Colonic mucosa (tissue), 4 donors: ENCODE results near the gene RMND5B. TPM values are rescaled to one million over a fixed set of nuclear protein-coding genes. Genes with fewer than 3 reads are reported as not detected.

Source experiments
- DNase-seq: peaks from one replicate; pipeline ENCODE4 v3.0.0-alpha.2; 2020
- H3K27ac ChIP-seq: fragments of 200-600 bp; one replicate; pipeline ENCODE4 v1.8.0; 2021
- H3K27me3 ChIP-seq: fragments of 200-600 bp; one replicate; pipeline ENCODE4 v1.8.0; 2021
- H3K36me3 ChIP-seq: fragments of 200-600 bp; one replicate; pipeline ENCODE4 v1.8.0; 2021
- H3K4me1 ChIP-seq: fragments of 200-600 bp; one replicate; pipeline ENCODE4 v1.8.0; 2021; ENCODE audit warnings: mild to moderate bottlenecking
- H3K4me3 ChIP-seq: fragments of 200-600 bp; one replicate; pipeline ENCODE4 v1.8.0; 2021
- H3K9ac ChIP-seq, 2 donors: one replicate each; pipeline ENCODE4 v1.7.0; 2013; ENCODE audit warnings: control low read depth in 2 of 2, low read depth in 2 of 2, low read length in 2 of 2
- H3K9me3 ChIP-seq: fragments of 200-600 bp; one replicate; pipeline ENCODE4 v1.8.0; 2021
- CTCF ChIP-seq: fragments of 200-600 bp; IDR thresholded peaks from one replicate; pipeline ENCODE4 v1.8.0; 2022; ENCODE audit warnings: antibody characterized with exemption, mild to moderate bottlenecking
- intact Hi-C: fragments of 100-400 bp; cut with DNase I; formaldehyde crosslinking; loops from one replicate; pipeline ENCODE4 v1.14.1; 2022
- total RNA-seq, 2 donors: library from RNA; stranded (reverse); fragmentation: NEBNext Ultra II Directional in 1 of 2; extraction: Animal tissue kit (Norgen Biotek cat#: 25700) in 1 of 2; gene quantifications; one replicate each; pipeline ENCODE4 v1.2.1, GENCODE V29; 2021
- donor health status: healthy.
- donor health status: DM: no; HTN: no; CAD: no.
- donor health status: DM: no; HTN: no; CAD: no.

Gene RMND5B
- total RNA-seq, 2 donors from 2014 or later, result 31.9 to 50.1 TPM

DNA sequence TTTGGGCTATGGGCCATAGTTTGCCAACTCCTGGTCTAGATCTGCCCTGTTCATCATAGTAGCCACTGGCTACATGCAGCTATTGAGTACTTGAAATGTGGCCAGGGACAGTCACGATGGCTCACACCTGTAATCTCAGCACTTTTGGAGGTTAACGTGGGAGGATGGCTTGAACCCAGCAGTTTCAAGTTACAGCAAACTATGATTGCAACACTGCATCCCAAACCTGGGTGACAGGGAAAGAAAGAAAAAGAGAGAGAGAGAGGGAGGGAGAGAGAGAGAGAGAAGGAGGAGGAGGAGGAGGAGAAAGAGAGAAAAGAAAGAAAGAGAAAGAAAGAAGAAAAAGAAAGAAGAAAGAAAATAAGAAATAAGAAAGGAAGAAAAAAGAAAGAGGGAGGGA, 61.4 kb downstream of the RMND5B start:
- H3K4me3 ChIP-seq, result no peak overlapping the region
- intact Hi-C loops, result no loop called here
- no peak overlapping the region for H3K9ac ChIP-seq
- H3K9me3 ChIP-seq, result no peaks in the 10 kb centered on the region
- H3K27me3 ChIP-seq, result no peaks in the 10 kb centered on the region
- H3K36me3 ChIP-seq, result no peaks in the 10 kb centered on the region
- no peak overlapping the region for H3K27ac ChIP-seq
- no peak for DNase-seq
- no peak for TF ChIP-seq CTCF
- no peaks in the 10 kb centered on the region for H3K4me1 ChIP-seq

DNA sequence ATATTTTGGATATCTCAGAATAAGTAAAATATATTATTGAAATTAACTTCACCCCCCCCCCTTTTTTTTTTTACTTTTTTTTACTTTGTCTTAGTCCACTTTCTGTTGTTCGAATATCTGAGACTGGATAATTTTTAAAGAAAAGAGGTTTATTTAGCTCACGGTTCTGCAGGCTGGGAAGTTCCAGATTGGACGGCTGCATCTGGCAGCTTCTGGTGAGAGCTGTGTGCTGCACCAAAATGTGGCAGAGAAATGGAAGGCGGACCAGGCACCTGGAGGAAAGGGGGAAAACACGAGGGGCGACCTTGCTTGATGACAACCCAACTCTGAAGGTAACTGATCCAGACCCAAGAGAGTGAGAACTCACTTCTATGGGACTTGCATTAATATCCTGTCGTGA, 62.0 kb downstream of the RMND5B start:
- H3K27ac ChIP-seq, result no peak overlapping the region
- H3K36me3 ChIP-seq, result no peaks in the 10 kb centered on the region
- intact Hi-C loops, result no loop called here
- no peaks in the 10 kb centered on the region for H3K9me3 ChIP-seq
- no peak overlapping the region for H3K4me3 ChIP-seq
- H3K27me3 ChIP-seq, result no peaks in the 10 kb centered on the region
- no peak for DNase-seq
- H3K4me1 ChIP-seq, result no peaks in the 10 kb centered on the region
- no peak overlapping the region for H3K9ac ChIP-seq
- no peak for TF ChIP-seq CTCF

DNA sequence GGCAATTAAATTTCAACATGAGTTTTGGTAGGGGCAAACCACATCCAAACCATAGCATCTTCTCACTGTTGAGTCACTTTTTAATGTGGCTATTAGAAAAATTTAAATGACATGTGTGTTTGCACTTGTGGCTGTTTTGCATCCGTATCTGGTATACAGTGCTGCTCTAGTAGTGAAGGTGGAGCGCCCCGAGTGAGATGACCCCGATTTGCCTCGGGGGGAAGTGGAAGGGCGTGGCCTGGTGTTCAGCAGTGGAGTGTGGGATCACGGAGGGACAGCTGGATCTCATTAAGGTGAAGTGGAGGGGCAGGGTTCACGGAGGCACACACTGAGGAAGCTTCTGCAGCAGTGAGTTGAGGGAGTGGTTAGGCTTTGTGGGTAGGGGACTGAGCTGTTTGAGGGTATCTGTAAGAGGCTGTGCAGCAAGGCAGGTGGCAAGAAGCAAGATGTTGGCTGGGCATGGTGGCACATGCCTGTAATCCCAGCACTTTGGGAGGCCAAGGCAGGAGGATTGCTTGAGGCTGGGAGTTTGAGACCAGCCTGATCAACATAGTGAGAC, 62.5 kb downstream of the RMND5B start:
- no peak overlapping the region for H3K9ac ChIP-seq
- no peaks in the 10 kb centered on the region for H3K9me3 ChIP-seq
- no peaks in the 10 kb centered on the region for H3K4me1 ChIP-seq
- no peak for TF ChIP-seq CTCF
- no peaks in the 10 kb centered on the region for H3K36me3 ChIP-seq
- intact Hi-C loops, result no loop called here
- H3K27me3 ChIP-seq, result no peaks in the 10 kb centered on the region
- H3K27ac ChIP-seq, result no peak overlapping the region
- no peak for DNase-seq
- H3K4me3 ChIP-seq, result no peak overlapping the region

- no peak for TF ChIP-seq CTCF
- Histone ChIP-seq H3K4me1 (no peaks in the 10 kb centered on the region), H3K27ac (no peak overlapping the region), H3K9ac (no peak overlapping the region), H3K27me3 (no peaks in the 10 kb centered on the region), H3K4me3 (no peak overlapping the region), H3K36me3 (no peaks in the 10 kb centered on the region), H3K9me3 (no peaks in the 10 kb centered on the region)
- intact Hi-C loops, result no loop called here
- DNase-seq, result no peak
Observed at GRCh38 chr5:178194026-178194425, 63.2 kb downstream of the RMND5B start.

DNA sequence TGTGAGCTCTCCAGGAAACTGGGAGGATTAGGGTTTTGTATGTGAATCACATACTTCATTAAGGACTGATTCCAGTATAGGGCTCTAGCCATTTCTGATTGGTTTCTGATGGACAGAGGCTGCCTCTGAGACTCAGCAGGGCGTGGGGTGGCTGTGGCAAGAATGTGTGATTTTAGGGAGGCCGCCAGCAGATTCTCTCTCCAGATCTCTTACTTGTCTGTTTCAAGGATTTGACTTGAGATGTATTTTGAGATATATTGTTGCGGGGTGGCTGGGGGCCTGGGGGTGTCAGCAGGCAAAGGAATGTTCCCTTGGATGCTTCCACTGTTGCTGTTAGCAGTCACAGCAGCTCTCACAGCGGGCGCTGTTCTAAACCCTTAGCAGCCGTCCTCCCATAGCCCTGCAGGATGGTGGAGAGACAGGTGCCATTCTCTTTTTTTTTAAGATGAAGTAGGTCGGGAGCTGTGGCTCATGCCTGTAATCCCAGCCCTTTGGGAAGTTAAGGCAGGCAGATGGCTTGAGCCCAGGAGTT, 65.5 kb downstream of the RMND5B start:
- Histone ChIP-seq H3K36me3 (no peaks in the 10 kb centered on the region), H3K4me1 (no peaks in the 10 kb centered on the region), H3K4me3 (no peak overlapping the region), H3K27ac (no peak overlapping the region), H3K27me3 (no peaks in the 10 kb centered on the region), H3K9me3 (no peaks in the 10 kb centered on the region), H3K9ac (no peak overlapping the region)
- intact Hi-C loops, result no loop called here
- no peak for TF ChIP-seq CTCF
- DNase-seq, result no peak
